H1 (cell line): Measurements from ENCODE around the gene KRT37. TPM values are rescaled to one million over a fixed set of nuclear protein-coding genes. Genes with fewer than 3 reads are reported as not detected.

Experiments
- POLR2A ChIP-seq, 2 experiments: IDR thresholded peaks; 1 replicate in 1 of 2; 2 replicates in 1 of 2; pipeline ENCODE4 v1.6.1; 2011; ENCODE audit warnings: low read depth in 2 of 2, low read length in 2 of 2, mild to moderate bottlenecking in 2 of 2; ENCODE audit errors: control extremely low read depth in 1 of 2
- polyA plus RNA-seq, 7 experiments: library from polyadenylated mRNA; depleted of rRNA in 3 of 7; stranded (reverse) in 5 of 7; unstranded in 2 of 7; fragments of >200 nt in 5 of 7; fragments of 200-250 nt in 2 of 7; gene quantifications; 1 replicate in 5 of 7; 2 replicates in 1 of 7; 4 replicates in 1 of 7; pipeline versions ENCODE4 v1.2.1 to v1.2.3, GENCODE V29; 2011 to 2013; ENCODE audit warnings: missing spikeins in 2 of 7, mixed read lengths in 2 of 7
- total RNA-seq: library from RNA; stranded (reverse); fragmentation: NEBNext Ultra II Directional; extraction: Animal tissue kit (Norgen Biotek cat#: 25700); gene quantifications from 2 replicates; pipeline ENCODE4 v1.2.1, GENCODE V29; 2021

KRT37 gene
- total and polyA plus RNA-seq, 2 of the 8 experiments (the other 6 are each of a cell fraction or from before 2014, with no cell fraction given), result not detected

DNA sequence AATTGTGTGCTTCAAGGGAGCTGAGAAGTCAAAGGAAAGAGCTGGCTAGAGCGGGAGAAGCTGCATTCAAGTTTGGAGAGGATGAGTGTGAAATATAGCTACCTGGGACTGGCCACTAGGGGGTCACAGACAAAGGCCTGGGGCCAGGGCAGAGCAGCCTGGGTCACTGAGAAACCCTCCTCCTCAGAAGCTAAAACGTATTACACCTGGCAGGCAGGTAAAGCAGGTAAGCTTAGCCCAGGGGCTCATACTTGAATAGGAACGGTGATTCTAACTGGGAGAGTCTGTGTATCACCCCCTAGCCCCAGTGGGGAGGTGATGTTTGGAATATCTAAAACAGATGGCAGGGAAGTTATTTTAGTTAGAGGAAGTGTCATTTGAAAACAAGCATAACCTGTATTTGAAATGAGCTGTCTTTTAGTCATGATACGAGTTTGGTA, 6.8 kb downstream of the KRT37 start (continued):
- no peak for TF ChIP-seq POLR2A (IDR thresholded peaks at IDR 0.05; ENCODE audit: control extremely low read depth in 1 of 2, low read depth in 2 of 2, low read length in 2 of 2)
